LoVo (cell line): ENCODE measurements around the gene HS3ST5.
"Not testable (repeated sequence)": the region's sequence is repeated elsewhere in the genome, so short reads cannot be mapped to it uniquely, and the experiment has no call there.

Experiments used
- DNase-seq: peaks from one replicate; pipeline ENCODE4 v3.0.0-alpha.2; 2016; ENCODE audit warnings: low spot score

Gene HS3ST5

DNA sequence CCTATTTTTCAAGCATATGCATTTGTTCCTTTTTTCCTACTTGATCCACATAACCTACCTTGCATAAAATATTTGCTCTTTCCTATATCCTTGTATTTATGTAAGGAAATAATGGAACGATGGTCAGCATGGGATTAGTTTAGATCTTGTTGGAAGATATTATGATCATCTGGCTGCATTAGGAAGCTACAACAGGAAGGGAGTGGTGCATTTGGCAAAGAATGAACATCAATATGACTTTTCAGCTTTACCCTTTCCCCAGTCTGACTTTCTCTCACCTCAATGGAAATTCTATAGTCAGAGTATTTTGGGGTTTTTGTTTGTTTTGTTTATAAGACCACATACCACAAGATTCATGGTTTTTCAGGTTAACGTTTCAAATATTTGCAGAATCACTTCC is 66.0 kb downstream of the HS3ST5 start:
- no peak for DNase-seq

DNA sequence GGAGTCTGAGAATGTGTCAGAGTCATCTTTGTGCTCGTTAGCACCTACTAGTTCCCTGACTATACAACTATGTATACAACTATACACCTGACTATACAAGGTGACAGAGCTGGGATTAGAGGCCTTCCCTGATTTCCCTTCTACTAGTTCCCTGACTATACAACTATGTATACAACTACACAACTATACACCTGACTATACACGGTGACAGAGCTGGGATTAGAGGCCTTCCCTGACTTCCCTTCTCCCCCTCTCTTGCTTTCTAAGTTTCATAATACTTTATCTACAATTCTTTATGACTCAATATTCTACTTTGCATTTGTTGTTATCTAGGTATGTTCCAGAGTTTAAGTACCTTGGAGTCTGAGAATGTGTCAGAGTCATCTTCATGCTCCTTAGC is 68.0 kb downstream of the HS3ST5 start:
- no peak for DNase-seq

DNA sequence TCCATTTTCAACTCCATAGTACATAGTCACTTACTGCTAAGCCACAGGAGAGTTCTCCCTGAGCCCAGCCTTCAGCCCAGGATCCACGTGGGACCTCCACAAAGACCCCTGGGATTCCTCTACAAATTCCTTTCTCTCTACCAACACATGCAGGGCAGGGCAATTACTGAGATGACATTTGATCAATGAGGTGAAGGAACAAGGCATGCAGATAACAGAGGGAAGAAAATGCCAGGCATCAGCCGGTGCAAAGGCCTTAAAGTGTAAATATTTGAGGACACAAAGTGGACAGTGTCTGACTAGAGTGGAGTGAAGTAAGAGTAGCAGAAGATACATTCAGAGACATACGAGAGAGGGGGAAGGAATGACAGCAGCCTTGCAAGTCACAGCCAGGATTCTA is 70.2 kb downstream of the HS3ST5 start:
- DNase-seq = no peak

DNA sequence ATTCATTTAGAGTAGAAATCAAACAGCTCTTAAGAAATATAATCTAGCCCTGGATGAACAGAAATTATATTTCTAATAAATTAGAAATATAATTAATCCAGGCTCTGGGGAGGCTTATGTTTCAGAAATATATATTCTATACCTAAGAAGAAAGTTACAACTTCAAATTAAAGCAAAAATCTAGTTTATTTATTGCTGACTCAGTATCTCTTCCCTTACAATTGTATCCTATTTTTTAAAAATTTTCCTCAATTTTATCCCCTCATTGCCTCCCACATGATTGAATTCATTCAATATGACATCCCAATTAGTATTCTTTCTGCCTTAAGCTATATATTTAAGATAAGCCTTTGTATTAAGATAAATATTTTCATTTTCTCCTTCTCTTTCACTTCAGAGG is 71.4 kb downstream of the HS3ST5 start:
- DNase-seq = no peak

DNA sequence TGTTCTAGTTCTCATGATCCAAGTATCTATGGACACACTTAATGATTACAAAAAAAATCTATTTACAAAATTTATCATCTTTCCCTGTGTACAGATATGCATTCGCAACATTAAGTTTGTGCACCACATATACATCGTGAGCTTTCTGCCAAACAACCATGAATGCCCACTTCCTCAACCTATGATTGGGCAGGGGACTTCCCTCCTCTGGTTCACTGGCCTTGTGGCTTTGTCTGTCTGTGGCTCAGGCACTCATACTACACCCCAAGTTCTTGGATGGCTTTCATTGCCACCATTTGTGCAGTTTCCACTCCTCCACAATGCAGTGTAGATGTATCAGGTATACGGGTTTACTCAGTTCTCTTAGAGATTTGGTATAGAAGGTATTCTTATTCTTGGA is 74.9 kb downstream of the HS3ST5 start:
- DNase-seq = no peak

DNA sequence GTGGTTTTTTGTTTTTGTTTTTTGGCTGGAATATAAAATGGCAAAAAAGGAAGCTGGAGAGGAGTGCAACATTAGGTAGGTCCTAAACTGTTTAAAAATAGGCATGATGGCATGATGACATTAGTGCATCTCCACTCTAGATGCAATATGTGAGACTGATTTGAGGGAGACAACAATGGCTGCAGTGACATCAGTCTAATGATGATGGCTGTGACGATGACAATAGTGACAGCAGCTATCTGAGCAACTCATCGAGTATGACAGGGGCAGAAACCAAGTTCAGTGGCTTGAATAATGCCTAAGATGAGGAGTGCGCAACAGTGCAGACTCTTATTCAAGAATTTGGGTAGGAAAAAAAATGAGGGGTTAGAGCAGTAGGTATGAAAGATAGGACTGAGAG is 82.0 kb downstream of the HS3ST5 start:
- DNase-seq = no peak

DNA sequence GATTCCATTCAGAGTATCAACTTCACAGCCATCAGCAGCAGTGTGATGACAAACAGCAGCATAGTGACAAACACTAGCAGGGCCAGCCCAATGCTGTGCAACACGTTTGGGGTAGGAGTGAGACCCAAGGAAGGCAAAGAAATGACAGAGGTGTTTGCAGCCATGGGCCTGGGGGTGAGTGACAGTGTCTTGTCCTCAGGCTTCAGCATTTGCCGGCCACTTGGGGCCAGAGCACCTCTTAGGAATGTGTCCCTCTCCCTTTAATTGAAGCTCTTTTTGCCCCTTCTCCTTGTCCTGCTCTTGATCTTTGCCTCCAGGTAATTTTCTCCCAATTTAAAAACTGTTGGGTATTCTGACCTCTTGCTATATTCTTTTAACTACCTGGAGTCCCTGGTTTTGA is 84.4 kb downstream of the HS3ST5 start:
- no peak for DNase-seq

DNA sequence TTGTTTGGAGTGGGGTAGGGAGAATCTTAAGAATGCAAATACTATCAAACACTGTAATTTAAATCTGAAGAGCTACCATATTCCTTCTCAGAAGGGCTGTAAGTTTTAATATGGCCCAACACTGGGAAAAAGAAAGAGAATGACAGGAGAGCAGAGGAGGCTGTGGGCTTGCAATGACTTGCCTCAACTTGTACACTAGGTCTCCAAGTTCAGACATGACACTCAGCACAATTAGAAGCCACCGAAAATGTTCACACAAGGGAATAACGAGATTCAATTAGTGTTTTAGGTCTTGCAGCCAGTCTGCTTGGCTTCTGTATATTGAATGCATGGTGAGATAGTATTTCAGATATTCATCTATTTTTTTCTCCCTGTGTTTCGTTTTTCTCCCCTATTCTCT is 89.4 kb downstream of the HS3ST5 start:
- DNase-seq = no peak

DNA sequence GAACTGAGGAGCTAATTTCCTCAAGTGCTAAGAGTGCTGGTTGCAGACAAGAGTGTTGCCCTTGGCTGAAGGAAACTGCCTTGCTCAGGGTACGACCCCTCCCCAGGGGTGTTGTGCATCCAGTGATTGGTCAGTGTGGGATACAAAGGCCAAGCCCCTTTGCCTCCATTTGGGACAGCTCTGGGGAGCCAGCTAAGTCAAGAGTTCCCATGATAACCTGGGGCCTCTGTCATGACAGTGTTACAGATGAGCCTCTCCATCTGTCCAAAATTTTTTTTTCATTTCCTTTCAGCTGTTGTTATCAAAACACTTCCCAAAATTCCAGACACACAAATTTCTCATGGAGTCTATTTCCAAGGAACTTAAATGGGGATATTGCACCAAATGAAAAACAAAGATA is 93.3 kb downstream of the HS3ST5 start:
- no peak for DNase-seq

DNA sequence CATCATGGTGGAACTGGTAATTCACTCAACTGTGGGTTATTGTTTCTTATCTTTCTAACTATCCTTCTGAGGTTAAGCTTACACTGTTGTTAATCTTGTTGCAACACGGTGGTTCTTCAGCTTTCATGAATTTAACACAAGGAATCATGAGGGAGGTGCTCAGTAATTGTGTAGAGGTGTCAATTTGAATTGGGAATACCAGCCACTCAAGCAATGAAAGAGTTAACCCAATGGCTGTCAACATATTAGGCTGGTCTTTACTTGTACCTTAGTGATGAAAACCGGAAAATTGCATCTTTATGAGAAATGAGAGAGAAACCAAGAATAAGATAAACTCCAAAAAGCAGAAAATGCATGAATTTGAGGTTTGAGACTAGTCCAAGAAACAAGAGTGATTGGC is 95.7 kb downstream of the HS3ST5 start:
- no peak for DNase-seq

DNA sequence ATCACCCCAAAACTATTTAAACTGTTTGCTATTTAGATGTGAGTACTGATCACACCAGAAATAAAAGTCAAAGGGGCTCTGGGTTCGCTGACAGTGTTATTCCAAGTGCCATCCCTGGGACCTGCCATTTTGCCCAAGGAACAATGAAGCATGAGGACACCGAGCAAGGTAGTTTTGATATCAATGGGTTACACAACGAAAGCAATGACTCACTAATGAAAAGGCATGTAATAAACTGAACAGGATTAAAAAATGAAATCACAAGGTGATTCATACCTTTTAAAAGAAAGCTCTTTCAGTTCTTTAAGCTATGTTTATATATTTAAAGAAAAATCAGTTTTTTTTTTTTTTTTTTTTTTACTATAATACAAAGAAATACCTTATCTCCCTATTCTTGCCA is 102.0 kb downstream of the HS3ST5 start:
- DNase-seq = no peak

DNA sequence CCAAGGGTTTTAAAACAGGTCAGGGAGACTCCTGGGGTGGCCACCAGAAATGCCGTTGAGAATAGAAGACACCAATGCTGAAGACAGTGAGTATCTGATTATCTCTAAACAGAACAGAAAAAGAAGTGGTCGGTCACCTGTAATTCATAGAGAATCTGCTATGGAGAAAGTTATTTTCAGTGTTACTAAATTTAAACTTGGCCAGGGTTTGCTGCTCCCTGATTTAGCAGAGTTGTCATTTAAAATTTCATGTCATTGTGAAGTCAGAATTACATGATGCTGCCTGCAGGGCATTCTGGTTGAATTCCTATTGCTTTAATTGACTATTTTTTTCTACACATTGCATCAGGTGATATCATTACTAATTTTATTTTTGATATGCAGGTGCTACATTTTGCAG is 114.1 kb downstream of the HS3ST5 start:
- DNase-seq = no peak

DNA sequence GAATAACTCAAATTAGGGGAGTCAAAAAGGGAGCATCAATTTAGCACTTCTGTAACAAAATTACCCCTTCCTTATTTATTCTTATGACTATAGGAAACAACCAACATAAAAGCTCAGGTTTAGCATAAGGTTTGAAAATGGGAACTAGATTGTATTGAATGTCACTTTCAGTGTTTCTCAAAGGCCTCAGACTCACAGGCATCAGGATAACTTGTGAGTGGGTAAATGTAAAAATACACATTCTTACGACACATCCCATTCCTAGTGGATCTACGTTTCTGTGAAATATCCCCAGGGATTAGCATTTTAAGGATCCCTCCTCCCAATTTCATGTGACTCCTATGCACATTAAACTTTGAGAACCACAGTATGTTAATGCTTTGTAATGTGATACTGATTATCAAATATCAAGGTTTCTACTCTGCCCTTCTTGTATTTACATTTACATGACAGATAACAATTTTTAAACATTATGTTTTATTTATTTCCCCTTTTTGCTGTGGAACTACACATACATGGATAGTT is 114.8 kb downstream of the HS3ST5 start:
- no peak for DNase-seq

DNA sequence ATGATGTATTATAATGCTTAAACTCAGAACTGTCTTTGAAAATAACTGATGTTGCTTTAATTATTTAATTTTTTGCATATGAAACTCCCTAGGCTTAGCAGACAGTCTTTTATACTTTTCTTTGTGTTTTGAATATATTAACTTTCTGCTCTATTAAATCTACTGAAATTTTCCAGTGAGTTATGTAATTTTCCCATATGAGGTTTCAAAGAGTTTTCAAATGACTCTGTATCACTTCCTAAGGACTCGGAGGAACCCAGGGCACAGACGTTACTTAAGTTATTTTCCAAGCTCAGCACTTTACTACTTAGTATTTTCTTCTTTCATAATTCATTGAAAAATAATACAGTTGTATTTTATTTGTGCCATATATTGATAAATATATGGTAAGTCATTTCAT is 122.6 kb downstream of the HS3ST5 start:
- no peak for DNase-seq

DNA sequence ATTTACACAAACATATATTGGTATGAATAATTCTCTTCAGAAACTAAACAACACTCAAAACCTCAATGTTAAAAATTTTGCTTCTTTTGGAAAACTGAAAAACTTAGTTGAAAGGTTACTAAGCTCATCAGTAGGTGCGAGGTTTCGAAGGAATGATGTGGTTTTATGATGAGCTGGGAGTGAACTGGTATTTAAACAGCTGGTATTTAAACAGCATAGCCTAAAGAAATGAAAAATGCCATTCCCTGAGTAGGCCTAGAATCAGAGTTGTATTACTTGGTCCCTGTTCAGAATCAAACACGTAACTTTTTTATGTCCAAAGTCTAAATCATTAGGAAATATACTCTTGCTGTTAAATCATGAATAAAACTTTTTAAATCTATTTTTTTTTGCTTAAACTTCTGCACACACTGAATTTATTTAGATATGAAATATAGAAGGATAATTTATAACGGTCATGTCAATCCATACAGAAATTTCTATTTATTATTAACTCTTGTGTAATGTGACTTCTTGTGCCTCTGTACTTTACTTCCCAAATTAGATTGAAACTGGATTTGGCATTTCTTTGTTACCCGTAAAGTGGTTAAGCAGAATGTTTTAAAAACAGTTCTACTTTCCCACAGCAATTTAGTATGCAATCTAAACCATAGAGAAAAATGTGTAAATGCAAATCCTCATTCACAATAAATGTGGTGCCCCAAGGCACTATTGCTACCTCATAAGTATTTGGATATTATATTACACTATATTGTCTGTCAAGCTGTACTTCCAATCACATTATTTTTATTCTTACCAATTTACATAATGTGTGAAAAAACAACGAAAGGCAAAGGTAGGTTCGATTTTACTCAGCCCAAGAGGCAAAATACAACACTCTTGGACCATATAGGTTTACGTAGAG is 124.1 kb downstream of the HS3ST5 start:
- no peak for DNase-seq

DNA sequence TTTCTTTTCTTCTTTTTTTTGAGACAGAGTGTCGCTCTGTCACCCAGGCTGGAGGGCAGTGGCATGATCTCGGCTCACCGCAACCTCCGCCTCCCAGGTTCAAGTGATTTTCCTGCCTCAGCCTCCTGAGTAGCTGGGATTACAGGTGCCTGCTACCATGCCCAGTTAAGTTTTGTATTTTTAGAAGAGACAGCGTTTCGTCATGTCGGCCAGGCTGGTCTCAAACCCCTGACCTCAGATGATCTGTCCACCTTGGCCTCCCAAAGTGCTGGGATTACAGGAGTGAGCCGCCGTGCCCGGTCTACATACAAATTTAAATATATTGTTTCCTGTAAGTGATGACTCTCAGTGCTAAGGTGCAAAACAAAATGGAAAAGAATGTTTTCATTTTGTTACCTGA is 124.8 kb downstream of the HS3ST5 start:
- DNase-seq = not testable (repeated sequence)

DNA sequence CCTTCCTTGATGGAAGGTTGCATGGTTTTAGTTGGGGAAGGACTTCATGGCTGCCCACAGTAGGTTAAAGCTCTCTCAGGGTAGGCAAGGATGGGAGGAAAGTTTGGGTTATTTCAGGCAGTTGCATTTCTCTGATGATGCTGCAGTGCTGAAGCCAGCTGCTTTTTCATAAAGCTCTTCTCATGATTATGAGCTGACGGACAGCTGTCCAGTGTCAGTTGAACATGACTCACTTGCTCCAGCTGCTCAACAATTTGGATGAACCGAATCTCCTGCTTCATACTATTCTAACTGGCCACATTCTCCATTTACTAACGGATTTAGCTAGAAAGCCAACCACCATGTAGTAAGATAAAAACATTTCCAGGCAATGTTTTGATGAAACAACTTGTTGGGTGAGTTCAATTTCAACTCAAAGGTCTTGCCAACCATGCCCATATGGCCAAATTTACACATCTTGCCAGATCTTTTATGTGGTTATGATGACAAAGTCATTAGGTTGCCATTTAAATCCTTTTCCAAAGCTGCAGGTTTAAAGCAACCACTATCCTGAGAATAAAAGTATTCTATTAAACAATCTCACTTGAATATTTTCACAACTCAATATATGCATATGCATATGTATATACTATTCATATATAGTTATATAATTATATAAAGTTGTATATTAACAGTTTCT is 125.9 kb downstream of the HS3ST5 start:
- DNase-seq = no peak

DNA sequence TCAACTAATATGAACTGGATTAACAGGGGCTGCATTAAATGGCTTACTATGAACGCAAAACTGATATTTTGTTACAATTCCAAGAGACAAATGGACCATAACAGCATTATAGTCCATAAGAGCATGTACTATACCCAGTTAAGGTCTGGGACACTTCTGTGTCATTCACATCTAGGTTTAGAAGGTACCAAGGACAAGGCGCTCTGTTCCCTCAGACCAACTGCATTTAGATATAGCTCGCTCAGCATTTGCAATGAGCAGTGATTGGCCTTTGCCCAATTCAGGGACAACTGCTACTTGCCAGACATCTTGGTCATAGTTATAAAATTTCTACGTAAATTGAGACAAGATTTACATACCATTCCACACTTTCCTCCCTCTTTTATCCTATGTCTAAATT is 132.4 kb downstream of the HS3ST5 start:
- no peak for DNase-seq

DNA sequence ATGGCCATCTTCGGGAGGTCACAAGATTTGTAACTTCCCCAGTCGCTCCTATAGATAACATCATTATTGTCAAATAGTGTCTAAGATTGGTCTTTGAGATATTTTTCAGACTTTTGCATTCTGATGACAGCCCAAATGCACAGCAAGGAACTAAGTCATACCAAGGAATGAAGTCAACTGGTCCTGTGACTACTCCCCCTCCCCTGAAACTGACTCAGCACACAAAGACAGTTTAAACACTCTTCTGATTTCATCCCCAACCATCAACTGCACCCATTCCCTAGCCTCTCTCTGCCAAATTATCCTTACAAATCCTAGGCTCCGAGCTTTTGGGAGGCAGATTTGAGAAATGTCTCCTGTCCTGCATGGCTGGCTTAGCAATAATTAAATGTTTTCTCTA is 139.4 kb downstream of the HS3ST5 start:
- no peak for DNase-seq

DNA sequence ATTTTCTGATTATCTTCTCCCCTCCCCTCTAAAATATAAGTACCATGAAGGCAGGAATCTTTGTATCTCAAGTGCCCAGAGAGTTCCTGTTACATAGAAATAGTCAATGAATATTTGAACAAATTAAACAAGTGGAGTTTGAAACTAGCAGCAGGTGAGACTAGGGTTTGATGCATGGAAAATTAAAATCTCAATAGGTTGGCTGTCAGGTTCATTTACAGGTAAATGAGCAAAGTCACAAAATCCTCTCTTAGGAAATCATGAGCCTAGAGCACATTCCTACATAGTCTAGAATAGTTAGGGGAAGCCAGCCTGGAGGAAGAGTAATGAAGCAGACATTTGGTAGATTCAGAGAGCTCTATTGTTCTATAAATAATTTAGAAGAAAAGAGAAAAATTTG is 140.4 kb downstream of the HS3ST5 start:
- DNase-seq = no peak

DNA sequence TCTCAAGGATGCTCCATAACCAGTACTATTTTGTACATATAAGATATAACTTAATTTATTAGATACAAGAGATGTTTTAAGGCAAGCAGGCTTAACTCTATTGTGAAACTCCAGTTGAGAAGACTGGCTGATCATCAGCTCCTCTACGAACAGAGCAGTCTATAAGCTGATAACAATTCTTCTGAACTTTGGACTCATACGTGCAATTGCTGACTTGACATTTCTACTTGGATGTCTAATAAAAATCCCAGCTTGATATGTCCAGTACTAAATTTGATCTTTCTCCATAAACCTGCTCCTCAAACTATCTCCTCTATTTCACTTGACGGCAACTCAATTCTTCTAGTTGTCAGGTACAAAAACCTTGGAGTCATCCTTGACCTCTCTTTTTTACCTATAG is 141.9 kb downstream of the HS3ST5 start:
- DNase-seq = no peak

DNA sequence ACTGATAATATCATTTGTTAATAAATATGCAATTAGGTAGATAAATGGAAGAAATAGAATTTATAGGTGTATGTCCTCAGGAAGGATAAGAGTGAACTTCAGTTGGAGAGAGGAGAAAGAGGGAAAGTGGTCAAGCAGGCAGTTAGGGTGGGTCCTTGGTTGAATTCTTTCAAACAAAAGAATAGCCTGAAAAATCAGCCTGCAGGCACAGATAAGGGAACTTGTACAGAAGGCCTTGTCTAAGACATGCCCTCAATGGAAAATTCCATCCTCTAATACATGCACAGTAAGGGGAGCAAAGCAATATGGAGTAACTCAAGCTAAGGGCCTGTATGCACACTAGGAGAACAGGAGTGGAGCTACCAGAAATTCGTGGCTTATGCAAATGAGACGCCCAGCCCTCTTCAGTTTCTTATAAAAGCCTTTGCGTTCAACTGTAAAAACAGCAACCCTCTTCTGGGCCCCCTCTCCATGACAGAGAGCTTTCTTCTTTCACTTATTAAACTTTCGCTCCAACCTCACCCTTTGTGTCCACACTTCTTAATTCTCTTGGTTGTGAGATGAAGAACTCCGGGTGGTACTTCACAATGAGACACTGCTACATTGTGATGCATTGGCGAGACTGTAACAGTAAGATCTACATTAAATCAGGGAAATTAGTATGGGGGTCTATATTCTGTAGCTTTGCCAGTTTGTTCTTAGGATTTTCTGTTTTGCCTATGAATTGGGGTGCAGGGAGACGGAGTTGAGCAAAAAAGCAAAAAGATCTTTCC is 147.0 kb downstream of the HS3ST5 start:
- DNase-seq = no peak

DNA sequence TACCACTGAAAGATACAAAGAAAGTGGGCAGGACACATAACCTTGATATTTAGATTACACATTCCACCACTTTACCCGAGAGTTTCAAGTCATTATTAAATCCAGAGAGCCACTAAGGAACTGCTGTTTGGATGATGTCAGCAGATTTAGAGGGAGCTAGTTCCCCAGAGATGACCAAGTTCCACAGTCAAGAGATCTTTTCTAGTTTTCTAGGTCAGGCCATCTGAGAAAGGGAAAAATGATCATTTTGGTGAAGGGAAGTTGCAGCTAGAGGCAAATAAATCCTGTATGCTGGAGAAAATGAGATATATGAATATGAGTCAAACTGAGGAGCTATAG is 147.8 kb downstream of the HS3ST5 start:
- no peak for DNase-seq
